K562 (cell line): ENCODE data around the gene IP6K1. TPM values are rescaled to one million over a fixed set of nuclear protein-coding genes. Genes with fewer than 3 reads are reported as not detected.

ENCODE experiments used
- ADNP ChIP-seq: fragments of 200-800 bp; sonication (Bioruptor generic); IDR thresholded peaks from 2 replicates; pipeline ENCODE4 v1.6.1; 2016; ENCODE audit warnings: missing genetic modification characterization, missing compliant biosample characterization
- C11orf30 ChIP-seq: fragments of 450-650 bp; IDR thresholded peaks from 2 replicates; pipeline ENCODE4 v1.6.1; 2016; ENCODE audit warnings: low read depth, mild to moderate bottlenecking
- CC2D1A ChIP-seq: fragments of 450-650 bp; IDR thresholded peaks from 2 replicates; pipeline ENCODE4 v1.6.1; 2017; ENCODE audit warnings: mild to moderate bottlenecking
- CLOCK ChIP-seq: fragments of 250-450 bp; sonication (Bioruptor Pico); IDR thresholded peaks from 2 replicates; pipeline ENCODE4 v1.4.0; 2020; ENCODE audit warnings: mild to moderate bottlenecking, moderate library complexity, borderline replicate concordance
- E2F6 ChIP-seq, 2 experiments: IDR thresholded peaks; 2 replicates each; pipeline ENCODE4 v1.6.1; 2011; ENCODE audit warnings: borderline replicate concordance in 1 of 2, control low read depth in 1 of 2, low read depth in 1 of 2, low read length in 1 of 2, mild to moderate bottlenecking in 1 of 2, mixed read lengths in 1 of 2, moderate library complexity in 1 of 2; ENCODE audit not compliant: insufficient read depth in 1 of 2, insufficient read length in 1 of 2, poor library complexity in 1 of 2, severe bottlenecking in 1 of 2; ENCODE audit errors: extremely low read depth in 1 of 2
- MCM5 ChIP-seq: fragments of 450-650 bp; IDR thresholded peaks from 2 replicates; pipeline ENCODE4 v1.6.1; 2016; ENCODE audit warnings: low read depth
- MYC ChIP-seq, 2 experiments: fragments of 250-450 bp in 1 of 2; sonication (Bioruptor Pico) in 1 of 2; IDR thresholded peaks; 2 replicates each; pipeline versions ENCODE4 v1.5.1 to v1.6.1; 2012 to 2021; ENCODE audit warnings: low read depth in 2 of 2, borderline replicate concordance in 1 of 2, improper control_type of control experiment in 1 of 2, low read length in 1 of 2, mild to moderate bottlenecking in 1 of 2, moderate library complexity in 1 of 2
- NCOR1 ChIP-seq: fragments of 450-650 bp; IDR thresholded peaks from 2 replicates; pipeline ENCODE4 v1.6.1; 2016; ENCODE audit warnings: mild to moderate bottlenecking, moderate library complexity
- NFE2L1 ChIP-seq: fragments of 450-650 bp; IDR thresholded peaks from 2 replicates; pipeline ENCODE4 v1.6.1; 2016; ENCODE audit warnings: missing genetic modification characterization, low read depth, mild to moderate bottlenecking, missing compliant biosample characterization, moderate library complexity, borderline replicate concordance
- RBM39 ChIP-seq: fragments of 200-400 bp; formaldehyde crosslinking; optimal IDR thresholded peaks from 2 replicates; pipeline ENCODE3; 2018; ENCODE audit warnings: low read depth, low read length
- RCOR1 ChIP-seq, 2 experiments: IDR thresholded peaks; 2 replicates each; pipeline ENCODE4 v1.6.1; 2012; ENCODE audit warnings: low read depth in 2 of 2, low read length in 2 of 2, borderline replicate concordance in 1 of 2, improper control_type of control experiment in 1 of 2
- RREB1 ChIP-seq: fragments of 250-450 bp; sonication (Bioruptor Pico); IDR thresholded peaks from 2 replicates; pipeline ENCODE4 v1.4.0; 2020
- SLC30A9 ChIP-seq: fragments of 250-450 bp; sonication (Bioruptor Pico); IDR thresholded peaks from 2 replicates; pipeline ENCODE4 v1.8.0; 2022; ENCODE audit warnings: mild to moderate bottlenecking, moderate library complexity
- SPI1 ChIP-seq: IDR thresholded peaks from 2 replicates; pipeline ENCODE4 v1.6.1; 2011; ENCODE audit warnings: low read depth, low read length, control low read depth, borderline replicate concordance
- ZKSCAN3 ChIP-seq: fragments of 250-450 bp; sonication (Bioruptor Pico); IDR thresholded peaks from 2 replicates; pipeline ENCODE4 v1.4.0; 2020
- ZNF282 ChIP-seq: sonication (generic); formaldehyde crosslinking; IDR thresholded peaks from 2 replicates; pipeline ENCODE4 v1.8.1; 2023; ENCODE audit warnings: missing genetic modification reagents
- ZNF444 ChIP-seq: fragments of 250-450 bp; sonication (Bioruptor Pico); IDR thresholded peaks from 2 replicates; pipeline ENCODE4 v1.4.0; 2020; ENCODE audit warnings: mild to moderate bottlenecking, moderate library complexity
- polyA plus RNA-seq, 8 experiments: library from polyadenylated mRNA; depleted of rRNA in 4 of 8; stranded (reverse) in 5 of 8; unstranded in 3 of 8; fragments of >200 nt; fragmentation: Nextera tagmentation in 2 of 8; fragmentation: Illumina TruSeq in 1 of 8; extraction: Ambion mirVana in 2 of 8; extraction: Trizol in 1 of 8; gene quantifications; 2 replicates each; pipeline versions ENCODE4 v1.2.1 to v1.2.3, GENCODE V29; 2011 to 2014; ENCODE audit warnings: inconsistent platforms in 1 of 8, missing spikeins in 1 of 8
- total RNA-seq, 7 experiments: library from RNA; depleted of rRNA in 6 of 7; stranded (reverse); fragments of >200 nt in 6 of 7; fragmentation: Illumina TruSeq in 2 of 7; extraction: Trizol in 2 of 7; gene quantifications; 2 replicates each; pipeline versions ENCODE4 v1.2.1 to v1.2.3, GENCODE V29; 2011 to 2021; ENCODE audit warnings: low replicate concordance in 1 of 7

The IP6K1 gene
- total and polyA plus RNA-seq, 9 of the 15 experiments (the other 6 are each of a cell fraction or from before 2014, with no cell fraction given), result 0.46 to 29.2 (median 13.1) TPM

DNA sequence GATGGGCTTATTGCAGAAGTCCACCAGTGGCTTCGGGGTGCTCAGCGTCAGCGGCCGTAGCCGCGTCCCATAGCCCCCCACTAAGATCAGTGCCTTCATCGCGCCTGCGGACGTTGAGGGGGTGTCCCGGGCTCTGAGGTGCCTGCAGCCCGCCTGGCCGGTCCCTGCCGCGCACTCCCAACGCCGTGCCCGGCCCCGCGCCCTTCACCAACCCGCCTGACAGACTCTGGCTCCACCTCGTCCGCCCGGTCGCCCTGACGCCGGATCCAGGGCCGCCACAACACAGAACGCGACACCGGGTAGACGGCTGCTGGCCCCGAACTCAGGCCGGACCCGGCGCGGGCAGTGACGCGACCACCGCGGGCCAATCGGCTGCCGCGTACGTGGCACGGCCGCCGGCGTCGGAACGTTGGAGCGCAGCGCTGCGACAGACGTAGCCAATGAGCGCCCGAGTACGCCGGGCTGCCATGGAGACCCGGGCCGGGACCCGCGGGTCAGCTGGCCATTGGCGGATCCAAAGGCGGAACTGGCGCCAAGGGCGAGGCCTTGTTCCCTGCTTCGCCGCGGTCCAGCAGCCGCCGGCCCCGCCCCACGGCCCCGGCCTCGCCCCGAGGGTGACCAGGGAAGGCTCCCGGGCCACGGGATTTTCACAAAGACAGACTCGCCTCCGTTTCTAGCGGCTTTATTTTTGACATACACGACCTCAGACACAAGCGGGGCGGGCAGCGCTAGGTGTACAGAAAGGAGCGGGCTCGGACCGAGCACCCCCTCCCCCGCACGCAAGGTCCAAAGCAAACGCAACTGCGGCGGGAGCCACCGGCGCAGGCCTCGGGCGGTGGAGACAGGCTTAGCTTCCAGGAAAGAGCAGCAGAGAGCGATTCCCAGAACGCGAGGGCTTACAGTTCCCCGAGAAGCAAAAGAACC is 62.5 kb downstream of the IP6K1 start, which contains the start of gene GMPPB (continued):
- TF ChIP-seq ZNF444 (CRISPR knock-in tag) (no peak), MYC (IDR thresholded peaks at IDR 0.05; ENCODE audit: low read depth, low read length) (no peak; the same call in none of the 2 replicates), MYC (CRISPR knock-in tag; IDR thresholded peaks at IDR 0.05; ENCODE audit: borderline replicate concordance, low read depth) (no peak), NFE2L1 (no peak), E2F6 (IDR thresholded peaks at IDR 0.05; ENCODE audit: borderline replicate concordance in 1 of 2, extremely low read depth in 1 of 2, insufficient read depth in 1 of 2, insufficient read length in 1 of 2, low read depth in 1 of 2, low read length in 1 of 2, poor library complexity in 1 of 2, severe bottlenecking in 1 of 2) (peak in 1 of 2 experiments; percentile 40), ADNP (tag) (no peak), CLOCK (CRISPR knock-in tag) (no peak), RBM39 (no peak), C11orf30 (peak; percentile 97), MCM5 (no peak), NCOR1 (no peak; the same call in 1 of the 2 replicates), ZKSCAN3 (CRISPR knock-in tag) (no peak), RREB1 (CRISPR knock-in tag) (no peak), SPI1 (peak; percentile 67; the same call in 1 of the 2 replicates), CC2D1A (peak; percentile 100), SLC30A9 (CRISPR knock-in tag) (no peak), RCOR1 (IDR thresholded peaks at IDR 0.05; ENCODE audit: borderline replicate concordance in 1 of 2, low read depth in 2 of 2, low read length in 2 of 2) (0 out of 4 replicates have a peak, but pooled peaks of 1 of the 2 experiments have one; percentile 2), ZNF282 (CRISPR knock-in tag) (no peak)
